ENCODE results near the gene GRM7.

GRCh38 chr3:6994081-6994668 is 133.3 kb downstream of the GRM7 start:
- TF ChIP-seq, protein P1, sequence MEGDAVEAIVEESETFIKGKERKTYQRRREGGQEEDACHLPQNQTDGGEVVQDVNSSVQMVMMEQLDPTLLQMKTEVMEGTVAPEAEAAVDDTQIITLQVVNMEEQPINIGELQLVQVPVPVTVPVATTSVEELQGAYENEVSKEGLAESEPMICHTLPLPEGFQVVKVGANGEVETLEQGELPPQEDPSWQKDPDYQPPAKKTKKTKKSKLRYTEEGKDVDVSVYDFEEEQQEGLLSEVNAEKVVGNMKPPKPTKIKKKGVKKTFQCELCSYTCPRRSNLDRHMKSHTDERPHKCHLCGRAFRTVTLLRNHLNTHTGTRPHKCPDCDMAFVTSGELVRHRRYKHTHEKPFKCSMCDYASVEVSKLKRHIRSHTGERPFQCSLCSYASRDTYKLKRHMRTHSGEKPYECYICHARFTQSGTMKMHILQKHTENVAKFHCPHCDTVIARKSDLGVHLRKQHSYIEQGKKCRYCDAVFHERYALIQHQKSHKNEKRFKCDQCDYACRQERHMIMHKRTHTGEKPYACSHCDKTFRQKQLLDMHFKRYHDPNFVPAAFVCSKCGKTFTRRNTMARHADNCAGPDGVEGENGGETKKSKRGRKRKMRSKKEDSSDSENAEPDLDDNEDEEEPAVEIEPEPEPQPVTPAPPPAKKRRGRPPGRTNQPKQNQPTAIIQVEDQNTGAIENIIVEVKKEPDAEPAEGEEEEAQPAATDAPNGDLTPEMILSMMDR (IDR thresholded peaks at IDR 0.05): peak in 2 of 4 experiments; percentile 36 to 50
- TF ChIP-seq POLR2A (IDR thresholded peaks at IDR 0.05): no peak
